ENCODE results near the gene ZW10. TPM values are rescaled to one million over a fixed set of nuclear protein-coding genes. Genes with fewer than 3 reads are reported as not detected.

ZW10 gene
- total RNA-seq, 1 experiment from 2014 or later, result 26.0 TPM

GRCh38 chr11:113710989-113711388, 62.5 kb downstream of the ZW10 start:
- no CpG with 5 or more reads among the region's 1 CpG for WGBS (ENCODE audit: extremely low coverage, insufficient read length, low lambda C conversion rate)
- Mint-ChIP-seq H3K27ac (no peak overlapping the region), H3K36me3 (ENCODE audit: insufficient read depth in 1 of 3, low read depth in 3 of 3) (peaks cover 4 to 22% (median 8%) of the 10 kb centered on the region in 3 experiments), H3K4me1 (peaks cover 6 to 10% of the 10 kb centered on the region in 2 experiments), H3K9me3 (peaks cover 13 to 16% of the 10 kb centered on the region in 2 experiments), H3K4me3 (no peak overlapping the region), H3K27me3 (ENCODE audit: low read depth) (peaks cover 1% of the 10 kb centered on the region; the same call in 1 of the 2 replicates)
- H4K8ac ChIP-seq (replicated peaks; ENCODE audit: insufficient read length, low read depth, low read length), result no peak overlapping the region
- no peak overlapping the region for H3T11ph ChIP-seq (ENCODE audit: low read length)
- H3K23ac ChIP-seq (ENCODE audit: insufficient read length, low read depth, low read length), result no peak overlapping the region
- H2AFZ ChIP-seq (ENCODE audit: low read length), result no peak overlapping the region
- H2AK5ac ChIP-seq (ENCODE audit: insufficient read length, low read length), result no peak overlapping the region
- H3K23me2 ChIP-seq (ENCODE audit: insufficient read length, low read depth, low read length, poor library complexity, severe bottlenecking), result no peaks in the 10 kb centered on the region
- H3K27me3 ChIP-seq (ENCODE audit: insufficient read depth, low read length), result no peaks in the 10 kb centered on the region
- H3K9me3 ChIP-seq (ENCODE audit: control insufficient read depth, low read depth, low read length), result no peaks in the 10 kb centered on the region
- no peak overlapping the region for H3K27ac ChIP-seq (ENCODE audit: insufficient read length, low read depth, low read length)
- no peaks in the 10 kb centered on the region for H4K20me1 ChIP-seq (ENCODE audit: control insufficient read depth, insufficient read depth, insufficient read length)
- TF ChIP-seq, protein P1, sequence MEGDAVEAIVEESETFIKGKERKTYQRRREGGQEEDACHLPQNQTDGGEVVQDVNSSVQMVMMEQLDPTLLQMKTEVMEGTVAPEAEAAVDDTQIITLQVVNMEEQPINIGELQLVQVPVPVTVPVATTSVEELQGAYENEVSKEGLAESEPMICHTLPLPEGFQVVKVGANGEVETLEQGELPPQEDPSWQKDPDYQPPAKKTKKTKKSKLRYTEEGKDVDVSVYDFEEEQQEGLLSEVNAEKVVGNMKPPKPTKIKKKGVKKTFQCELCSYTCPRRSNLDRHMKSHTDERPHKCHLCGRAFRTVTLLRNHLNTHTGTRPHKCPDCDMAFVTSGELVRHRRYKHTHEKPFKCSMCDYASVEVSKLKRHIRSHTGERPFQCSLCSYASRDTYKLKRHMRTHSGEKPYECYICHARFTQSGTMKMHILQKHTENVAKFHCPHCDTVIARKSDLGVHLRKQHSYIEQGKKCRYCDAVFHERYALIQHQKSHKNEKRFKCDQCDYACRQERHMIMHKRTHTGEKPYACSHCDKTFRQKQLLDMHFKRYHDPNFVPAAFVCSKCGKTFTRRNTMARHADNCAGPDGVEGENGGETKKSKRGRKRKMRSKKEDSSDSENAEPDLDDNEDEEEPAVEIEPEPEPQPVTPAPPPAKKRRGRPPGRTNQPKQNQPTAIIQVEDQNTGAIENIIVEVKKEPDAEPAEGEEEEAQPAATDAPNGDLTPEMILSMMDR (conservative IDR thresholded peaks at IDR 0.05), result no peak
- no peak overlapping the region for H2BK12ac ChIP-seq (ENCODE audit: insufficient read length, low read depth, low read length)
- no peak overlapping the region for H3K56ac ChIP-seq (ENCODE audit: insufficient read length, low read depth, low read length)
- H4K5ac ChIP-seq (ENCODE audit: insufficient read length, low read depth, low read length), result no peak overlapping the region
- H3K9ac ChIP-seq (ENCODE audit: extremely low read depth, insufficient read length, low read length), result no peak overlapping the region
- H2BK120ac ChIP-seq (ENCODE audit: low read depth, low read length, poor library complexity, severe bottlenecking), result no peak overlapping the region
- H3K4me1 ChIP-seq (ENCODE audit: insufficient read depth, low read length), result no peaks in the 10 kb centered on the region
- no peak overlapping the region for H3K14ac ChIP-seq (ENCODE audit: insufficient read depth, low read length)
- no peak overlapping the region for H3K4me2 ChIP-seq (ENCODE audit: insufficient read depth, insufficient read length, low read length)
- H3K79me1 ChIP-seq (ENCODE audit: insufficient read depth, low read depth, low read length, poor library complexity, severe bottlenecking), result no peaks in the 10 kb centered on the region
- H2BK20ac ChIP-seq (ENCODE audit: low read depth, low read length, poor library complexity, severe bottlenecking), result no peak overlapping the region
- H3K18ac ChIP-seq (ENCODE audit: insufficient read length, low read depth, low read length), result no peak overlapping the region
- H3K4ac ChIP-seq (ENCODE audit: low read depth, low read length), result no peak overlapping the region
- no peak overlapping the region for H4K91ac ChIP-seq (ENCODE audit: insufficient read length, low read depth, low read length)
- H2BK5ac ChIP-seq (ENCODE audit: insufficient read length, low read length), result no peak overlapping the region
- no peak overlapping the region for H2BK15ac ChIP-seq (ENCODE audit: low read depth, low read length)
- DNase-seq, result no peak
- no peaks in the 10 kb centered on the region for H3K79me2 ChIP-seq (ENCODE audit: insufficient read depth, low read length)
